Testis (tissue), 2 donors: ENCODE data around the gene KLHDC9.
"Not testable (repeated sequence)": the region's sequence is repeated elsewhere in the genome, so short reads cannot be mapped to it uniquely, and the experiment has no call there.

ENCODE experiments used
- CTCF ChIP-seq, 3 experiments: fragments of 450-650 bp in 2 of 3; fragments of 200-600 bp in 1 of 3; sonication (generic) in 1 of 3; IDR thresholded peaks; one replicate each; pipeline ENCODE4 v1.5.1; 2016 to 2019; ENCODE audit warnings: antibody characterized with exemption in 3 of 3, mild to moderate bottlenecking in 2 of 3, moderate library complexity in 1 of 3
- POLR2A ChIP-seq: fragments of 450-650 bp; IDR thresholded peaks from one replicate; pipeline ENCODE4 v1.6.1; 2017; ENCODE audit warnings: antibody characterized with exemption, mild to moderate bottlenecking, moderate library complexity

- TF ChIP-seq POLR2A; CTCF (IDR thresholded peaks at IDR 0.05): not testable (repeated sequence)
These were observed 34.2 kb upstream of the KLHDC9 start for GRCh38 chr1:161063936-161064335.
